ENCODE results near the gene ASTN2.

The ASTN2 gene

GRCh38 chr9:117368684-117369230, 46.1 kb downstream of the ASTN2 start:
- no peak for DNase-seq (ENCODE audit: low spot score)

- DNase-seq (ENCODE audit: low spot score): no peak
Measured at GRCh38 chr9:117365438-117365837, 49.4 kb downstream of the ASTN2 start.

GRCh38 chr9:117363006-117363405, 51.9 kb downstream of the ASTN2 start:
- no peak for DNase-seq (ENCODE audit: low spot score)

DNA sequence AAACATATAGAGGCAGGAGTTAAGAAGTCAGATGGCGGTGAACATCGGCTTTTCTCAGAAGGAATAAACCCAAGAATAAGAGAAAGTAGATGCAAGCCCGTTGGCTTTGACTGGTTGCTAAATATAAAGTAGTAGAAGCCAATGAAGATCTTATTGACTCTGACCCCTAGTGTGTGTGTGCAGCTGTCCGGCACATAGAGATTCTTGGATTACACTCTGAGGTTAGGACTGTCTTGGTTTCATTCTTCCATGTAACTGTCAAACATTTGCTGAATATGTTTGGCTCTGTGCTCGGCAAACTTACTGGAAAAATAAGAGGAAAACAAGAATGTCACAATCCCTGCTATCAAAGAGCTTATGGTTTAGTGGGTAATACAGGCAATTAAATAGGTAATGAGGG, 54.9 kb downstream of the ASTN2 start:
- DNase-seq (ENCODE audit: low spot score): no peak

DNA sequence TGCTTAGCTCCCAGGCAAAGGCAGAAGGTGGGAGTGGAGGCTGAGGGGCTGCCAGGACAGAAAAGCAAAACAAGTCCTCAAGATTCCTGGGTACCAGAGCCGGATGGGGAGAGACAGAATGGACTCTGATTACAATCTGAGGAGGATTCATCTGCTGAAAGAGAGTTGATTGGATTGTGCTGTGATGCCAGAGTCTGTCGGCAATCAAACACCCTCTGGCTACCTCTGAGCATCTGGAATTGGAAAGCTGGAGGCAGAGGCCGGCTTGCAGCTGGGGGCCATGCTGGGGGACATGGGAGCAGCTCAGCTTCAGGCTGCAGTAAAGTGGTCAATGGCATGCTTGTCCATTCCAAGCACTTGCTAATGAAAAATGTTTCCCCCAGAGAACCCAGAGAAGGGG, 59.3 kb downstream of the ASTN2 start:
- no peak for DNase-seq (ENCODE audit: low spot score)

GRCh38 chr9:117354997-117355396, 59.9 kb downstream of the ASTN2 start:
- DNase-seq (ENCODE audit: low spot score): no peak

- no peak for DNase-seq (ENCODE audit: low spot score)
Measured at GRCh38 chr9:117354244-117354847, 60.5 kb downstream of the ASTN2 start.

- no peak for DNase-seq (ENCODE audit: low spot score)
Measured at GRCh38 chr9:117344892-117345660, 69.8 kb downstream of the ASTN2 start.

DNA sequence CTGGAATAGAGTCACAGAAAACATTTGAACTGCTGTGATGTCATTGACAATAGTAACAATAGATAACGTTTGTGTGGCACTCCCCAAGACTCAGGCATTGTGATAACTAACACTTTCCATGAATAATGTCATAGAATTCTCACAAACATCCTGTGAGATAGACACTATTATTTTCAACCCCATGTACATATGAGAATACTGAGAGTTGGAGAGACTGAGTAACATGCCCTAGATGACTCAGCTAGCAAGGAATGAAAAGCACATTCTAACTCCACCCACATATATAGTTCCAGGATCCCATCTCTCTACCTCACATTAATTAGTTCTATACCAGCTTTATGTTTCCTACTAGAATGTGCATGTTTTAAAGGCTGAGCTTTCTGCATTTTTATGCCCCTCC, 71.4 kb downstream of the ASTN2 start:
- DNase-seq (ENCODE audit: low spot score): peak; percentile 35

GRCh38 chr9:117341151-117341550, 73.7 kb downstream of the ASTN2 start:
- DNase-seq (ENCODE audit: low spot score): no peak

- no peak for DNase-seq (ENCODE audit: low spot score)
Measured at GRCh38 chr9:117340422-117340821, 74.4 kb downstream of the ASTN2 start.

- no peak for DNase-seq (ENCODE audit: low spot score)
Measured at GRCh38 chr9:117335837-117336433, 78.9 kb downstream of the ASTN2 start.

DNA sequence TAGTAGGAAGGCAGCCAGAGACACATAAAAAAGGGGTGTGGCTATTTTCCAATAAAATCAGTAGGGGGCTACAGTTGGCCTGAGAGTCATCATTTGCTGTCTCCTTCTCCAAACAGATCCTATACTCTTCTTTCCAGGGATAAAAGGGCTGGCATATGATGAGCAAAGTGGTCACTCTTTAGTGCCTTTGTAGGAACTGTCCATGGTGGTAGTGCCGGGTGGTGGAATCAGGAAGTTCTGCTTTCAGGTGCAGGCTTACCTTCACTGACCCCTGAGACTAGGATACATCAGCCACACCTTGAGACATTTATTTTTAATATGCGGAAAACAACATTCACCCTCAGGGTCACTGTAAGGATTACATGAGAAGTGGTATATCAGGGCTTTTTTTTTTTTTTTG, 80.8 kb downstream of the ASTN2 start:
- DNase-seq (ENCODE audit: low spot score): no peak

DNA sequence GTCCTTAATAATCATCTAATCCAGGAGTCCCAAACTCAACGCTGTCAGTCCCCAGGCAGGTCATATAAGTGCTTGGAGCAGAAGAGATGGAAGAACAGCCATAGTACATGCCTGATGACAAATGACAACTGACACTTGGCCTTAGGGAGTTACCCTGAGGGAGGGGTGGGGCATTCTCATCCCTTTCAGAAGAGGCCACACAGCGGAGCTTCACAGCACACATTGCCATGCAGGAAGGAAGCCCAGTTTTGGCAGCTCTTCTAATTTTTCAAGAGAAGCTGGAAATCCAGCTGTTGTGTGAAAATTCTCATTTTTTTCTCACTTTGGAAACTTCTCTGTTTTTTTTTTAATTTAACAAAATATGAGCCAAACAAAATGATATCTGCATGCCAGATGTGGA, 89.0 kb downstream of the ASTN2 start:
- no peak for DNase-seq (ENCODE audit: low spot score)

DNA sequence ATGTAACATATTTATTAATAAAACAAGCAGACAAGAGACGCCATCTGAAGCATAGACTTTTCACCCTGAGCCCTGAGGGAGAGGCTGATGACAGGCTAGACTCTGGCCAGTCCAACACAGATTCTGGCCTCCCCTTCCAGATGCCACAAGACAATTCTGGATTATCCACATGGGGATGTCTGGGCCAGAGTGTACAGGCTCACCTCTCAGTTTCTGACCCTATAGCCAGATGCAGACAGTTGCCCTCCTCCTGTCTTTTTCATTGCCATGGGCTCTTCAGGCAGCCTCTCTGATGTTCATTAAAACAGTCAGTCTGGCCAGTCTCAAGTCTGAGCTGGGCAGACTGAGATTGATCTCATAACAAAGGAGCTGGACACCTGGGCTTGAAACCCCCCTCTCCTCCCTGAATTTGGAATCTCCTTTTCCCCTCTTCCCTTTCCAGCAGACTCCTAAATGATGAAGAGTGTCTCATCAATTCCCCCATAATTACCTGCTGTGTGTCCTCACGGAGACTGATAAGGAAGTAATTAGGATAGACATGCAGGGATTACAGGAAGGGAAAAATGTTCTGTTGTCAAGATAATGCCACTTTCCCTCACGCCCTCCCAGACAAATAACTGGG, 89.6 kb downstream of the ASTN2 start:
- no peak for DNase-seq (ENCODE audit: low spot score)

- no peak for DNase-seq (ENCODE audit: low spot score)
Measured at GRCh38 chr9:117323390-117323789, 91.5 kb downstream of the ASTN2 start.

GRCh38 chr9:117317192-117317591, 97.7 kb downstream of the ASTN2 start:
- no peak for DNase-seq (ENCODE audit: low spot score)

- no peak for DNase-seq (ENCODE audit: low spot score)
Measured at GRCh38 chr9:117315236-117315635, 99.6 kb downstream of the ASTN2 start.

GRCh38 chr9:117313989-117314388, 100.9 kb downstream of the ASTN2 start:
- no peak for DNase-seq (ENCODE audit: low spot score)

DNA sequence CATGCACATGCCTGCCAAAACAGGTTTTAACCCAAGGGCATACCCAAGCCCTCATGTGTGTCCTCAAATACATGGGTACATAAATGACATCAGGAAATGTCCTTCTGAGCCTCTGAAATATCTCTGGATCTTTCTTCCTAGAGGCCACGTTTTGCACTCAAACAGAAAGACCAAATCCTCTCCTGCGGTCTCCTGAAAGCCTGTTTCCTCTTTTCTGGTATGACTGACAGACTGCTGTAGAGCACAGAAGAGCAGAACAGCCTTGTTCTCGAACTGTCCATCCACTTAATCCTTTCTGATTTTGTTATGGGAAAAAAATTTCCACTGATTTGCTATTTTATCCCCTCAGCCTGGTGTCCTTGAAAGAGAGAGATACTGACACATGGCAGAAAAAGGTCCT, 107.2 kb downstream of the ASTN2 start:
- DNase-seq (ENCODE audit: low spot score): no peak

GRCh38 chr9:117306032-117306431, 108.8 kb downstream of the ASTN2 start:
- no peak for DNase-seq (ENCODE audit: low spot score)

GRCh38 chr9:117305454-117305853, 109.4 kb downstream of the ASTN2 start:
- DNase-seq (ENCODE audit: low spot score): no peak

DNA sequence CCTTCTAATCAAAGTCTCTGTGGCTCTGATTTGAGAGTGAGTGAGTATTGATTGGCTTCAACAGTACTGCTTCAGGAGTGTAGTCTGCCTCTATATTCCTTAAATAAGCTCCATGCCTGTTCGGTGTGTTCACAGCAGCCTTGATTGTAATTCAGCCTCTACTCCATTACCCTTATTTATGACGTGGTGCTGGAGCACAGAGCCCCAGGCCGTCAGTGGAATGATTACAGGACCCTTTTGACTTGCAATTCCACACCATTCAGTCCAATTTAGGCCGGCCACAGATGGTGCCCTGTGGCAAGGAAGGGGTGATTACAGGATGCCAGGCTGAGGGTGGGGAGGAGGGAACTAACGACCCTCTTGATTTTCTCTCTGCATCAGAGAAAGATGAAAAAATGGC, 110.3 kb downstream of the ASTN2 start:
- DNase-seq (ENCODE audit: low spot score): no peak

Measured in RKO (cell line).